ENCODE results near the gene DTX3L.
A peak's percentile ranks its signal among the peaks of the same experiment; 100 is the strongest.

Gene DTX3L

DNA sequence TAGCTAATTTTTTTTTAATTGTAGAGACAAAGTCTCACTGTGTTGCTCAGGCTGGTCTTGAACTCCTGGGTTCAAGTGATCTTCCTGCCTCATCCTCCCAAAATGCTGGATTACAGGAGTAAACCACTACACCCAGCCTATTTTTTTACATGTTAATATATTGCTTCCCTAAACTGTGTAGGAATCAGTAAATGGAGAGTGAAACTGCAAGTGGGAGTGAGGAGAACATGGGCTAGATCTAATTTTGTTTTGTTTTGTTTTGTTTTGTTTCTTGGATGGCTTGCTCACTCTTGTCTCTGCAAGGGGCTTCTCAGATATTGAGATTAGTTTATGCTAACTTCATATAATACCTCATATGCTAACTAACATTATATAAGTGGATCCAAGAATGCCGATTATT lies 44.8 kb downstream of the DTX3L start:
- DNase-seq = peak; percentile 55

DNA sequence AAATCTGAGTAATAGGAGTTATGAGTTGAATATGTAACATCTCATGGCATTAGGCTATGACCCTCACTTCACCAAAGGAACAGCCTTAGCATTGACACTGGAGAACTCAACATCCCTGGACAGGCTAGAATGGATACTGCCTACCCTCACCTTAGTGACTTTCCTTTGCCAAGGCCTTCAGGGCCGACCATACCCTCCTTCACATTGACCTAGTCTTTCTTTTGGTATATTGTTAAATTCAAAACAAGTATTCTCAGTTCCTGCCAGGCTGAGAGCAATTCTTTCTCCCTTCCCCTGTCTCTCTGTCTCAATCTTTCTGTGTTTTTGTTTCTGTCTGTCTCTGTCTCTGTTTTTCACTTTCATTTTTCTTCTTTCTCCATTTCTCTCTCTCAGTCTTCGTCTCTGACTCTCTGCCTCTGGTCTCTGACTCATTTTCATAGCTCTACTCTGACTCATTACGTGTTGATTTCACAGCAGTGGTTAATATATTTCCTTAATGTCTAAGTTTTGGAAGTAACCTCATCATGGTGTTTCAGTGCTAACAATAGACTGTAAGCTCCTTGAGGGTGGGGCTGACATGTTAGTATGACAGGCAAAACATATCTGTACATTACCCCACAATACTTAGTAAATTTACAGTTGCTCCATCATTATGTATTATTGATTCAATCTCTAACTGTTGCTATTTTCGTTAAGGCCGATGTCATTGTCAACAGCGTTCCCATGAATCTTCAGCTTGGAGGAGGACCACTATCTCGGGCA lies 45.8 kb downstream of the DTX3L start:
- DNase-seq = peak; percentile 96

DNA sequence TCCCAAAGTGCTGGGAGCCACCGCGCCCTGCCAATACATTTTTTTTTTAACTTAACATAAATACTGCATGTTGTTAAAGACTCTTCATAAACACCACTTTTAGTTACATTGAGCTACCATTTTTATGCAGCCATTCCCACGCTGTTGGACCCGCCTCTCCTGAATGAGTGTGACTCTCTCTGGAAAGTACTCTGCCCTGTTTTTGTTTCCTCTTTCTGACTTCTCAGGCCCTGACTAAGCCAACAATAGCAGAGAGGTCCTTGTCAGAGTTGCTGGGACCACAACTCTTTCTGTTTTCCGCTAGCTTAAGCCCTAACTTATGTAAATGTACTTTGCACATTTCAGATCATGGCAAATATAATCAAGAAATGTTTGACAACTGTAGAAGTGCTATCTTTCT lies 48.6 kb downstream of the DTX3L start:
- peak; percentile 77 for DNase-seq

DNA sequence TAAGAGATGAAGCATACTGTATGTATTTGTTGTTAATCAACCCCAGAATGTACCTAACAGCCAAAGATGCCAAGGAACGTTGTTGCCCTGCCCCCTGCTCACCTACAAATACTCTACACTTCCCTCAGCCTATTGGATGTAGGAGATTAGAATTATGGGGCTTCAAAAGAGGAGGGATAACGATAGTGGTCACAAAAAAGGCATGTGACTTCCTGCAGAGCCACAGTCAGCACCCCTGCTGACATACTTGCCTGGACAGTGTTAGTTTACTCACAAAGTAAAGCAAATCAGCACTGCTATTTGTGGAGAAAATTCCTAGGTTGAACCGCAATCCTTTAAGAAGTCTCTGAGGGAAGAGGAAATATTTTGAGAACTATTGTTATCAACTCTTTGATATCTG lies 51.2 kb downstream of the DTX3L start:
- DNase-seq = no peak

DNA sequence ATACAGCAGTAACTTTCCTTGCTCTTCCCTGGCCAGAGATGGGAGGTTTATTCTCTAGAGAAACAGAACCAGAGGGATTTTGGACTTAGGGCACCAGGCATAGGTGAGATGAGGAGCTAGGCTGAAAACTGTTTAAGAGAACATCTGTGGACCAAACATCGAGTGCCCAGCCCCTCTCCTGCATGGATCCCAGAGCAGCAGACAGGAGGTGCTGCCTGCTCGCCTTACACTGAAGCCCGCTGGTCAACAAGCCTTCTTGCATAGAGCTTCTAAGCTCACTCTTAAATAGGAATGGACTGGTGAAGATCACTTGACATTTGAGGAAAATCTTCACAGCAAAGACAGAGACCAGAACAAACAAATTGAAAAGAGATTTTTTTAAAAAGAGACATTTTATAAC lies 54.5 kb downstream of the DTX3L start:
- no peak for DNase-seq

DNA sequence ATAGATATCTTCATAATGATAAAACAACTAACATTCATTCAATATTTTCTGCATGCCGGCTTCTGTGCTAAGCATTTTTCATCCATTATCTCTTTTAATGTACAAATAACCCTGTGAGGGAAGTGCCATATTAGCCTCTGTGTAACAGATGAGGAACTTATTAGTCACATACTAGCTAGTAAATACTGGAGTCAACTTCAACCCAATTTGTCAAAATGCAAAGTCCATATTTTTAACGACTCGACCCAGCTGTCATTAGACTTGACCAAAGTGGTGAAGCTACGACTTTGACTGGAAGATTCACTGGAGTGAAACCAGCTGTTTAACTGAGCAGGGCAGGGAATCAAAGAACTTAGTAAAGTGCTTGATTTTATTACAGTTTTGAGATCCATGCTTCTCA lies 54.9 kb downstream of the DTX3L start:
- peak; percentile 47 for DNase-seq

DNA sequence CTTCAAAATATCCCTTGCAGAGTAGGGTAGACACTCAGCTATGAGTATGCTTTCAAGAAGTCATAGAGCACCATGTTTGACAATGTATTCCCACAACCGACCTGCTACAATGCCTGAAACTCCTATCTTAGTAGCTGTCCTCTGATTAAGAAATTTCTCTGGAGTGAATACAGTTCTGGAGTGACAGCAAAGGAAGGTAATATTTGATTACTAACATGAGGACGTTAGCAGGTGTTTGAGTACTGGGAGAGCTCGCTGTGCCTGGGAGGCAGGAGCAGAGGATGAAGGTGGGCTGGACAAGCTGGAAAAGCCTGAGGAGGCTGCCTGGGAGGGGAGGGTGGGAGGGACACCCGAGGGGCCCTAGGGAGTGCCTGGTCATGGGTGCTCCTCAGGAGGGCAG lies 56.3 kb downstream of the DTX3L start:
- no peak for DNase-seq

DNA sequence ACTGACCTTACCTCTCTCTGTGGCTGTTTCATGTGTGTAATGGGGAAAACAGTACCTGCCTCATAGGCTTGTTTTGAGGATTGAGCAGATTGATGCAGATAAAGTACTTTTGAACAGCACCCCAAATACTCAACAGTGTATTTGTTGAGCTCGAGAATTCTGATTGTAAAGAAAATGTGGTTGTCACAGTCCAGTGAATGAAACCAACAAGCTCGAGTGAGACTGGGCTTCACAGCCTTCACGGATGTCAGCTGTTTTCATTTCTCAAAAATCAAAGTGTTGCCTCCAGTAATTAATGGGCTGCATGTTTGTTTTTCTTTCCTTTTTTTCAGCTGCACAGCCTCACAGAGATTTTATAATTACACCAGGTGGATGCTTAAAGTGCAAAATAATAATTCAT lies 57.0 kb downstream of the DTX3L start:
- no peak for DNase-seq

DNA sequence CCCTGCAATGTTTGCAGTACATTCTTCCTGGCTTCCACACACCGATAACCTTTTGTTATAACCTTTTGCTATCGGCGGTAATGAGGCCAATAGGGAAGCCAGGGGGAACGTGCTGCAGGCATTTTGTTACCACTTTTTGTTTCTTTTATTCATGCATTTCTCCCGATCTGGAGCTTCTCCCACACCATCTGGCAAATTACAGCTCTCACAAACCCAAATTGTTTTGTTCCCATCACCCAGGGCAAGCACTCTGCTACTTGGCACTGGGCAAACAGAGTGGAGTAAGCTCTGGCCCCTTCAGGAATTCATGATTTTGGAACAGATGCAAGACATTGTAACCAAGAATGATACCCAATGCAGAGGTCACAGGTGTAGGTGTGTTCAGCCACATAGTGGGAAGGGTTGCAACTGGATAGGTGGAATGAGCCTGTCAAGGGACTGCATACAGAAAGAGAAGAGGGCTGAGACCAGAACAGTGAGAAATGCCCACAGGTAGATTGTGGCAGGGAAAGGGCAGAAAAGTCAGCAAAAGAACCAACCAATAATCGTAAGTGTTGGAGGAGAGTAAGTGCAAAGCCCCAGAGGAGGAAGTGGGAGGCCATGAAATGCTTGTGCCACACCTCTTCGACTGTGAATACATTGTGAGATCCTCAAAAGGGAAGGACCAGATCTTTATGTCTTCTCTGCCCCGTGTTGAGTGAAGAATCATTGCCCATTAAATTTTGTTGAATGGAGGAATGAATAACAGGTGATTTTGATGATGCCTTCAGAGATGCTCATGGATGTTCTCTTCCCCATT lies 59.1 kb downstream of the DTX3L start:
- DNase-seq = no peak
